Retinal pigment epithelial cell (primary cell): Measurements from ENCODE around the gene MYCBP.
A peak's percentile ranks its signal among the peaks of the same experiment; 100 is the strongest.

Source experiments
- DNase-seq: peaks from one replicate; pipeline ENCODE4 v3.0.0-alpha.2; 2010; ENCODE audit warnings: low read depth
- H3K4me3 ChIP-seq: 2 replicates; pipeline ENCODE4 v1.5.1; 2011; ENCODE audit warnings: mild to moderate bottlenecking, low read length, control low read depth, moderate library complexity
- CTCF ChIP-seq: conservative IDR thresholded peaks from 2 replicates; pipeline ENCODE4 v1.5.1; 2011; ENCODE audit warnings: low read depth, low read length, control low read depth, inconsistent platforms

MYCBP gene

DNA sequence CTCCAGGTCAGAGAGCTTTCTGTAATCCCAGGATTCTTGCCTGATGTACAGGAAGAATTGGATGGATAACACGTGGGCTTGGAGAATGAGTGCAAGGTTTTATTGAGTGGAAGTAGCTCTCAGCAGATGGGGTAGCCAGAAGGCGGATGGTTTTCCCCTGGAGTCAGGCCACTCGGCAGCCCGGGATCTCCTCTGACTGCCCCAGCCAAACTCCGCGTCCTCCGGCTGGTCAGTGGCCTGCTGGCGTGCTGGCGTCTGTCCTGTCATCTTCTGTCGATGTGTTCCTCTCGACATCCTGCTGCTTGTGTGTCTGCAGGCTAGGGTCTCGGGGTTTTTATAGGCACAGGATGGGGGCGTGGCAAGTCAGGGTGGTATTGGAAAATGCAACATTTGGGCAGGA, 35.7 kb upstream of the MYCBP start:
- H3K4me3 ChIP-seq, result no peak overlapping the region
- TF ChIP-seq CTCF, result no peak
- DNase-seq, result no peak

- no peak for TF ChIP-seq CTCF
- DNase-seq, result no peak
- H3K4me3 ChIP-seq, result no peak overlapping the region
Observed at GRCh38 chr1:38905985-38906384, 32.8 kb upstream of the MYCBP start.

DNA sequence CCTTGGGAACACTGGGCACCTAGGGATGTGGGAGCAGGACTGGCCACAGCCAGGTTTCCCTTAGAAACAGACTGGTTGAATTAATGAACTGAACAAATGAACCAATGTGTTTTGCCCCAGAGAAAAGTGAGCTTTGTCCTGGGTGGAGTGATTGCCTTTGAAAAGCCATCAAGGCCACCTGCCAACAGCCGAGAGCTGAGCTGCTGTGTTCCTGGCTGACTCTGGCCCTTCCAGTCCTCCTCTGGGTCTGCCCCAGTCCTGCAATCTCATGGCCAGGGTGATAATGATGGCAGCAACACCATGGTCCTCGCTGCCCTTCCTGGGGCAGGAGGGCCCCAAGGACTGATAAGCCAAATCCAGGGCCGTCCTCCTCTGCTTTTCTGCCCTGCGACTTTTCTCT, 26.4 kb upstream of the MYCBP start:
- no peak for DNase-seq
- no peak for TF ChIP-seq CTCF
- H3K4me3 ChIP-seq, result no peak overlapping the region

DNA sequence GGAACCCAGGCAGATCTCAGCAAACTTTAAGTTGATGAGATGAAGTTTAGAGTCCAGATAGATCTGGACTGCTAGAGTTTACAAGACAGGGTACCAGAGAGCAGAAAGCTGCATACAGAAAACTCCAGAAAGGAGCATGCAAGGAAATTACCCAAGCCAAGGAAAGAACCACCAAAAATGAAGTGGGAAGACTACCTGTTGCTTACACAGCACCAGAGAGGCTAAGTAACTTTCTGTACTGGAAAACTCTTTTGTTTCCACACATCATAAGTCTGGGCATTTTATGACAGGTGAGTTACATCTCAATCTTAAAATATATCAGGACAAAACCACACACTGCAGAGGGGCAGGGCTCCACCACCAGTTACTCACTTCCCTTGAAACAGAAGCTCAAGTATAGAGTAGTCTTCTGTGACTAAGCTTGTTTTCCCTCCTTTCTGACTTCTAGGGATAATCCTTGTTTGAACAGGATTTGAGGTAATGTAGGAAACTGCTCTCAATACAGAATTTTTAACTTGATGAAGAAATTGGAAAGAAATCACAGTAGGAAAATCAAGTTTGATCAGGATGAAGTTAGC, 25.6 kb upstream of the MYCBP start:
- no peak for DNase-seq
- H3K4me3 ChIP-seq, result no peak overlapping the region
- no peak for TF ChIP-seq CTCF

- no peak overlapping the region for H3K4me3 ChIP-seq
- DNase-seq, result no peak
- TF ChIP-seq CTCF, result no peak
Observed at GRCh38 chr1:38896169-38896568, 23.0 kb upstream of the MYCBP start.

GRCh38 chr1:38892976-38893375, 19.8 kb upstream of the MYCBP start:
- TF ChIP-seq CTCF, result no peak
- no peak for DNase-seq
- no peak overlapping the region for H3K4me3 ChIP-seq

GRCh38 chr1:38891753-38892152, 18.6 kb upstream of the MYCBP start:
- DNase-seq, result no peak
- peak; percentile 36 for TF ChIP-seq CTCF
- H3K4me3 ChIP-seq, result no peak overlapping the region
